Stimulated activated CD4-positive, alpha-beta T cell treated with anti-CD3 and anti-CD28 coated beads, Interleukin-15, amount 100 ng/mL, for 24 hours (primary cell): Measurements from ENCODE around the gene TBC1D14.
"Not testable (repeated sequence)": the region's sequence is repeated elsewhere in the genome, so short reads cannot be mapped to it uniquely, and the experiment has no call there.

Experiments used
- DNase-seq: peaks from one replicate; pipeline ENCODE4 v3.0.0-alpha.2; 2020

The TBC1D14 gene

DNA sequence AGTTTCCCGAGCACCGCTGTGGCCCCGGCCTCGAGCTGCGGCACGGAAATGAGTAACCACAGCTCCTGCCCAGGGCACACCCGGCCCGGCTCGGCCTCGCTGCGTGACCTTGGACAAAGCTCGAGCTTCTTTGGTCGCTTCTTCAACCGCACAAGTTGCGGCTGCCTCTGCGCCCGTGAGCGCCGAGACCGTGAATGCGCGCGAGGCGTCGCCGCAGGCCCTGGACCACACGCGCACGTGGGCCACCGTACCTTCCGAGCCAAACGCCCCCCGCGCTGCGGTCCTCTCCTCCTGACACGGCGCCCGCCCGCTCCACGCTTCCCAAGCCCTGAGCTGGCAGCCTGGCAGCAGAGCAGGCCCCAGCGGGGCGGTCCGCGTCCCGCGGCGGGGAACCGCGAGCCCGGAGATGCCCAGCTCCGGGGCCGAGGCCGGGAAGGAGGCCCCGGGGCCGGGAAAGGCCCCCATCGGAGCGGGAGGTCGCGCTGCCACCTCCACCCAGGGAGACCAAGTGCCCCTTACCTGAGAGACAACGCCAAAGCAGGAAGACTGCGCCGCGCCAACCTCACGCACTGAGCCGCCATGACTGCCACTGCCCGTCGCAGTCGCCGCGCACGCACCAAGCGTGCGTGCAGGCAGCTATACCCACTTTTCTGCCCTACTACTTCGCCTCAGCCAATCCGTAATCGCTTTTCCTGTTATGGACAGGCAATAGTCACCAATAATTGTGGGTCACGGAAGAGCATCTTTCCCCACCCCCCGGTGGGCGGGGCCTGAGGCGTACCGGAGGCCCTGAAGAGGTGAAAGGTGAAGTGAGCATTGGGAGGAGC is 158.0 kb downstream of the TBC1D14 start, which contains the start of gene GRPEL1:
Gene GRPEL1 (minus strand): TSS at position 613 of the 827 bp plus-strand sequence. CDS start 32 bp downstream, at position 581.
- DNase-seq, result peak; percentile 100

DNA sequence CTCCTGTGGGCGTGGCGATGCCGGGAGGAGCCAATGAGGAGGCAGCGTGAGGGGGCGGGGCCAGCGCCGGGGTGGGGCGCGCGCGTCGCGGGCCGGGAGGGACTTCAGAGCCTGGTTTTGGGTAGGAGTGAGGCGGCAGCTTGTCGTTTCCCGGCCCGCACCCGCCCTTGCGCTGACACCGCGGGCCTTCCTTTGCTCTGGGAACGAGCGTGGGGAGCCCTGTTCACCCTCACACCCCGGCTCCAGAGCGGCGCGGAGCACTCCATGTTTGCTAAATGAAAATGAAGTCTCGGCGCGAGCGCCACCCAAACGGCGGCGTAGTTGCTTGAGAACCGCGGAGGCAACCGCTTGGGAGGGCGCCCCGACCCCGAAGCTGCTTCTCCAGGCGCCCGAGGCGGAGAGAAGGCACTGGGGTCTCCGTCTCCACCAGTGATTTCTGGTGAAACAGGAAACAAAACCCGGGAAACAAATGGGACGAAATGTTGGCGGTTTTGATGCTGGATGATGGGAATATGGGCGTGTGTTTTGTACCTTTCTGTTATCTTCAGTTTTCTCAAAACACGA is 158.7 kb downstream of the TBC1D14 start:
- no peak for DNase-seq

DNA sequence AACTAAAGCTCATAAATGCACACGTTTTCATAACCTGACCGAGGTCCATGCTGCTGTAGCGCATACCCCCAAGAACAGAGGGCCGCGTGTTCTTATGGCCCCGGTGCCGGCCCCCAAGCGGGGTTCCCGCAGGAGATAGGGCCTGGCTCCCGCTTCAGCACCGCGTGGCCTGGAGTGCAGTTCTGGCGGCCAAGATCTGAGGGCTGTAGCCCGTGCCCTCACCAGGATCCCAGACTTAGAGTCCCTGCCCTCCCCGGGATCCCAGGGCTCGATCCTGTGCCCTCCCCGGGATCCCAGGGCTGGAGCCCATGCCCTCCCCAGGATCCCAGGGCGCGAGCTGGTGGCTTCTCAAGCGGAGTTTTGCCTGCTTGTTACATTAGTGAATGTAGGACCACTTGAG is 159.3 kb downstream of the TBC1D14 start:
- peak; percentile 41 for DNase-seq

DNA sequence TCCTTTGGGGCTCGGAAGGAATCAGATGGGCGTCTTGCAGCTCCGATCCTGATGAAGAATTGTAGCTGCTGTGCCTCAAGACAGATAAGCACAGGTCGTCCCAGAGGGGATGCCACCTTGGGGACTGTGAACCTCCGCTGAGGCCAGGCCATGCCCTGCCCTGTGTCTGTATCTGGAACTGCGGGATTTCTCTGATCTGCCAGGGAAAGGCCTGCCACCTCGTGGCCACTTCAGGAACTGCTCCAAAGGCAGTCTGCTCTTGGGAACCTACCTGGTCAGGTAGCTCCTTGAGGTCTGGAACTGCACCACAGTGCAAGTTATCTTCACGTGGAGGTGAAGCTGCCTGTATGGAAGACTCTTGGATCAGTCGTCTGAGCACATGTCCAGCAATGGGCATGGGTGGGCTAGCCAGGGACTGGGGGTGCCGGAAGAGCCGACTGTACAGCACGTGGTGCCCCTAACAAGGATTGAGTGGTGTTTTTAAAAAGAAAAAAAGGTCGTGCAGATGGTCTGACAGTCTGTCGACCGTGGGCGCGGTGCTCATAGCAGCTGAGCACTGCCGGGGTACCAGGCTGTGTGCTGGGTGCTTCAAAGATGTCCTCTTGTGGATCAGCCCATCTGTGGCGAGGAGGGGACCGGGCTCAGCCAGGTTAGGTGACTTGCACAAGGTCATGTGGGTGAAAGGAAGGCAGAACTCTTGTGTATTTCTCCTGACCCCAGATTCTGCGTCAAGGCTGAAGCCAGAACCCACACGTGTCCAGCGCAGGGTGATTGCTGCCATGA is 161.3 kb downstream of the TBC1D14 start:
- peak; percentile 89 for DNase-seq

DNA sequence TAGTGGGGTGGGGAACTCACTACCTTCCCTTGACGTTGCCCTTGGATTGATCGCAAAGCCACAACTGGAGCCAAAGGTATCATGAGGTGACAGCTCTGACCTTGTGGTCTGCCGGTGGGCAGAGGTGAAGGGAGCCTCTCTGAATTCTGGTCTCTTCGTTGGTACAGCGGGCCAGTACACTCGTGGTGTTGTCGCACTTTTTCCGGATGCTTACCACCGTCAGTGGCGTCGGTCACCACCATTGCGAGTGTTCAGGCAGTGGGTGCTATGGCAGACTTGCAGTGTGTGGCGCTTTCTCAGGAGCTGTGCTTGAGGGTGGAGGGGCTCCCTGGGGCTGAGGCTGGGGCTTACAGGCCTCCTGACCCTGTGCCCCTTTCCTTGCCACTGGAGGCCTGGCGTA is 163.4 kb downstream of the TBC1D14 start:
- DNase-seq, result no peak

DNA sequence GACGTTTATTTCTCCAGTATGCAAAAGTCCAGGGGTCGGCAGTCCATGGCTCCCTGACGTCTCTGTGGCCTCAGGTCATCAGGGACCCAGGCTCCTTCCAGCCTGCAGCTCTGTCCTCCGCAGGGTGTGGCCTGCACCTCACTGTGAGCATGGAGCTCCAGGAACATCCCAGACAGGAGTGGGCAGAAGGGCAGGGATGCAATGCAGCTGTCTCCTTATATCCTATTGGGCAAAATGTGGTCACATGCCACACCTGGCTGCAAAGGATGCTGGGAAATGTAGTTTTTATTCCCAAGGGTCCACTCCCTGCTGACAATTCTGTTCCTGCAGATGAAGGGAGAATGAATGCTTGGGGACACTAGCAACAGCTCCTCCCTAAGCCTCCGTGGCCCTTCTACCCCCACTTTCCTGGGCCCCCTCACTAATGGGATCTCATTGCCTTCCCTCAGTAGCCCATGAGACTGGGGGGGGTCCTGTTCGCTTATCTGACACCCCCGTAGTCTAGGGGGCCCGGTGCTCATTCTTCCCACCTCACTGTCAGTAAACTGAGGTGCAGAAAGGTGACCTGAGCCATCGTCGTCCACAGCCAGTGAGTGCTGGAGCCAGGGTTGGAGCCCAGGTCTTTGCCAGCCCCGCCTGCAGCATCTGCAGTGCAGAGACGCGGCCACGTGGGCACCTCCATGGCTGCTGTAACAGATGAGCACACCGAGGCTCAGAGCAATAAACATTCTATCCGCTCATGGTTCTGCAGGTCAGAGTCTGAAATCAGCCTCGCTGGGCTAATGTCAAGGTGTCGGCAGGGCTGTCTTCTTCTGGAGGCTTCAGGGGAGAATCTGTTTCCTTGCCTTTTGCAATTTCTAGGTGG is 164.1 kb downstream of the TBC1D14 start:
- peak; percentile 29 for DNase-seq

DNA sequence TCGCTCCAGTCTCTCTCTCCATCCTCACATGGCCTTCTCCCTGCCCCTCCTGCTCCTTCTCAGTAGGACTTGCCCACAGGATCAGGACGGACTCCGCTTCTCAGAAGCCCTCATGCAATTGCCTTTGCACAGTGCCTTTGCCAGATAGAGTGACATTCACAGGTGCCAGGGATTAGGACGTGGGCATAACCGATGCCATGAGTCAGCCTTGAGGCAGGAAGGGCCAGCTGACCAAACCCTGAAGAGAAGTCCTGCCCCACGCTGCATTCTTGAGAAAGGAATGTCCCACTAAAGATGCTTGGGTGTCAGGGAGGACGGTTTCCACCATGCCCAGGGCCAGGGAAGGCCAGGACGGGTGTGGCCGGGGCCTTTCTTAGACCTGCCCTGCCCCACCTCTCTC is 164.8 kb downstream of the TBC1D14 start:
- DNase-seq, result no peak

DNA sequence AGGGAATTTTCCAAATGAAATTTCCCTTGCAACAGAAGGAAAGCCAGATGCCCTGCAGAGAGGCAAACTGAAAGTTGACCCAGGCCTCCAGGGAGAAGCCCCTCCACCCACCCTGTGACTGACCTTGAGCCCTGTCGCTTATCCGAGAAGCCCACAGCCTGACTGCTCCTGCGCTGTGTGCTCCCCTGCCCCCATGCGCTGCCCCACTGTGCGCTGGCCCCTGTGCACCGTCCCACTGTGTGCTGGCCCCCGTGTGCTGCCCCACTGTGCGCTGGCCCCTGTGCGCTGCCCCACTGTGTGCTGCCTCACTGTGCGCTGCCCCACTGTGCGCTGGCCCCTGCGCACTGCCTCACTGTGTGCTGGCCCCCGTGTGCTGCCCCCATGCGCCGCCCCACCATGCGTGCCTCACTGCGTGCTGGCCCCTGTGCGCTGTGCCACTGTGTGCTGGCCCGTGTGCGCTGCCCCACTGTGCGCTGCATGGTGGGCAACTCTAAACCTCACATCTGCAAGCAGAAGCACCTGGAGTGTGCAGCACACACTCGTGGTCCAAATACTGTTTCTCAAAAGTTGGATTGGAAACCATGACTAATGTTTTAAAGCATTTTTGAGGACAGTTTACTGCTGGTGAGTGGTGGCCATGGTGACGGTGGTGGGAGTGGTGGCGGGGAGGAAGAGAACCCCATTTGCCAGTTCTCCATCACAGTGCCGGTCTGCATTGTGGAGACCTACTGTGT is 166.5 kb downstream of the TBC1D14 start:
- no peak for DNase-seq

DNA sequence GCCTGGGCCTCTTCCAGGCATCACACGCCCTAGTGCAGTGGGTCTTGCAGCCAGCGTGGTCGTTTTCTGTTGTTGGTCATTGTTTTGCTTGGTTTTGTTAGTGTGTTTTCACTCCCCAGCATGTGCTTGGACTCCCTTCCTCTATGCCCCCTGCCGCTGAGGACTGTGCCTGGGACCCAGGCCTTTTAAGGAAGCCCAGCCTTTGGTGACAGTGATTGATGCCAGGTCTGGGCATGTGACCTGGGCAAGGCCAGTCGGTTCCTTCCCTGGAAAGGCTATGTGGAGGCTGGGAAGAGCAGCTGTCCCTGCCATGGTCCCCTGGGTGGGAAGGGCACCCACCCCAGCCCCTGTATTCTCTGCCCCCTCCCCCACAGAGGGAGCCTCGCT is 167.1 kb downstream of the TBC1D14 start:
- no peak for DNase-seq

DNA sequence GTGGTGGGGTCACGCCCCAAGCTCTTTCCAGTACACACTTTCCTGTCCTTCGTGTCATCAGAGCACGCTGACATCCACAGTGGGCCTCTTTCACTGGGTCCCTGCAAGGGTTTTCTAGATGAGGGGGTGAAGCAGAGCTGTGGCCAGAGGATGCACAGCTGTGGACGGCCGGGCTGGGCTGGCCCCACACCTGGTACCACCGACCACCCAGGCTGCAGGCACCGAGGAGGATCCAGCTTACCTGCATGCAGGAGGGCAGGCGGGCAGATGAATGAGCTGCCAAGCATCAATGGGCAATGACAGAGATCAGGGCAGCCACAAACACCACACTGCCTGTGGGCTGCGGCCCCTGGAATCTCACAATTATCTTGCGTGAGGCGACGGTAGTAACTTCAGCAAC is 167.7 kb downstream of the TBC1D14 start:
- no peak for DNase-seq

DNA sequence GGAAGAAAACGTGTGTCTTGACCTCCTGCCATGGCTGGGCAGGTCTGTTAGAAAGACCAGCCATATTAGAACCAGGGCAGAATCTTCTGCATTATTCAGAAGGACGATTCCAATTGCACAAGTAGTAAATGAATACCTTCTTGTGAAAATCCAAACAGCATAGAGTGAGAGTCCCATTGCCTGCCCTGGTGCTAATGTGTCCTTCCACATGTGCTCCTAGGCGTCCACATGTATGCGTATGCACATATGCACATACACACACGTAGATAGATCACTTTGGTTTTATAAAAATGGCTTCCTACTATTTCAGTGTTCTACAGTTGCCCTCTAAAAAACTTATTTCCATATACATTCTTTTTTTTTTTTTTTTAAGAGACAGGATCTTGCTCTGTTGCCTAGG is 168.4 kb downstream of the TBC1D14 start:
- DNase-seq, result no peak

DNA sequence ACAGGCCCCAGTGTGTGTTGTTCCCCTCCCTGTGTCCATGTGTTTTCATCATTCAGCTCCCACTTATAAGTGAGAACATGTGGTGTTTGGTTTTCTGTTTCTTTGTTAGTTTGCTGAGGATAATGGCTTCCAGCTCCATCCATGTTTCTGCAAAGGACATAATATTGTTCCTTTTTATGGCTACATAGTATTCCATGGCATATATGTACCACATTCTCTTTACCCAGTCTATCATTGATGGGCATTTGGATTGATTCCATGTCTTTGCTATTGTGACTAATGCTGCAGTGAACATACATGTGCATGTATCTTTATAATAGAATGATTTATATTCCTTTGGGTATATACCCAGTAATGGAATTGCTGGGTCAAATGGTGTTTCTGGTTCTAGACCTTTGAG is 169.9 kb downstream of the TBC1D14 start:
- DNase-seq, result not testable (repeated sequence)

DNA sequence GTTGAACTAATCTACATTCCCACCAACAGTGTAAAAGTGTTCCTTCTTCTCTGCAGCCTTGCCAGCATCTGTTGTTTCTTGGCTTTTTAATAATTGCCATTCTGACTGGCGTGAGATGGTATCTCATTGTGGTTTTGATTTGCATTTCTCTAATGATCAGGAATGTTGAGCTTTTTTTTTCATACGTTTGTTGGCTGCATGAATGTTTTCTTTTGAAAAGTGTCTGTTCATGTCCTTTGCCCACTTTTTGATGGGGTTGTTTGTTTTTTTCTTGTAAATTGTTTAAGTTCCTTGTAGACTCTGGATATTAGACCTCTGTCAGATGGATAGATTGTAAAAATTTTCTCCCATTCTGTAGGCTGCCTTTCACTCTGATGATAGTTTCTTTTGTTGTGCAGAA is 170.3 kb downstream of the TBC1D14 start:
- DNase-seq, result not testable (repeated sequence)
